T47D (cell line): Measurements from ENCODE around the gene PARP16.
A peak's percentile ranks its signal among the peaks of the same experiment; 100 is the strongest.

Experiments
- DNase-seq, 2 experiments: peaks; one replicate each; pipeline versions ENCODE4 v3.0.0 to v3.0.0-alpha.2; 2011 to 2012; ENCODE audit warnings: low read depth in 1 of 2, low spot score in 1 of 2
- JUND ChIP-seq: IDR thresholded peaks from 2 replicates; pipeline ENCODE4 v1.6.1; 2012; ENCODE audit warnings: low read depth
- in situ Hi-C: cut with HindIII; loops from 2 replicates; pipeline ENCODE4 v1.10.0; 2016; ENCODE audit warnings: low sequenced_read_pairs, low pct_unique_long_range_greater_than_20kb

The PARP16 gene

GRCh38 chr15:65328506-65329287 lies 42.0 kb upstream of the PARP16 start:
- no peak for TF ChIP-seq JUND
- in situ Hi-C loops: no loop called here
- no peak for DNase-seq

- DNase-seq: no peak
- in situ Hi-C loops: no loop called here
- no peak for TF ChIP-seq JUND
These were observed 41.1 kb upstream of the PARP16 start for GRCh38 chr15:65327651-65328393.

- TF ChIP-seq JUND: no peak
- in situ Hi-C loops: no loop called here
- DNase-seq: no peak
These were observed 40.1 kb upstream of the PARP16 start for GRCh38 chr15:65326818-65327217.

DNA sequence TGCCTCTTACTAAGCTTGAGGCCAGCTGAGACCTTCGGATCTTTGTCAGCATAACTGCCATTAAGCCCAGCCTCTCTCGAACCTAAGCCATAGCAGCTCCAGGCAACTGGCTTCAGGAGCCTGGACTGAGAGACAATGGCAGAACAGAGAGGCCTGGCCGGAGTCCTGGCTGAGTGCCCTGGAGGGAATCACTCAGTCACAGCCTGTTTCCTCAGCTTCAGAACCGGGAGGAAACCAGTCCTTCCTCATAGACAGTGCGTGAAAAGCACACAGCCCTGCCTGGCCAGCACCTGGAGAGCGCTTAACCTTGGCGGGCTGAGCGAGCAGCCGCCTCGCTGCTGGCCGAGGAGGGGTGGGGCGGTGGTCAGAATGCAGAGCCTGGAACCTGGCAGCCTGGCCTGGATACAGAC lies 39.4 kb upstream of the PARP16 start:
- in situ Hi-C loops: no loop called here
- no peak for TF ChIP-seq JUND
- DNase-seq: peak; percentile 52 to 63

DNA sequence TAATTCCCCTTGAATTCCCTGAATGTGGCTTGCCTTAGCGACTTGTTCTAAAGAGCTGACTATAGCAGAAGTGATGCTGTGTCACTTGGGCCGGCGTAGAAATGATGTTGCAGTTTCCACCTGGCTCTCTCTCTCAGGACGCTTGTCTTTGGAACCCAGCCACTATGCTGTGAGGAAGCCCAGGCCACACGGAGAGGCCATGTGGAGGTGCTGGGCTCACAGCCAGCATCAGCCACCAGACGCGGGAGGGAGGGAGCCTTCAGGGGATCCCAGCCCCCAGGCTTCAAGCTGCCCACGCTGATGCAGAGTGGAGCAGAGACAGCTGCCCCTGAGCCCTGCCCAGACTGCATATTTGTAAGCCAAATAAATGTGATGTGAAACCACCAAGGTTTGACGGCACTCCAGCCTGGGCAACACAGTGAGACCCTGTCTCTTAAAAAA lies 36.4 kb upstream of the PARP16 start:
- TF ChIP-seq JUND: no peak
- DNase-seq: no peak
- in situ Hi-C loops: no loop called here

- peak; percentile 82 for DNase-seq
- in situ Hi-C loops: no loop called here
- TF ChIP-seq JUND: no peak
These were observed 32.2 kb upstream of the PARP16 start for GRCh38 chr15:65318870-65319356.

- no peak for TF ChIP-seq JUND
- no peak for DNase-seq
- in situ Hi-C loops: no loop called here
These were observed 25.8 kb upstream of the PARP16 start for GRCh38 chr15:65312400-65312916.

DNA sequence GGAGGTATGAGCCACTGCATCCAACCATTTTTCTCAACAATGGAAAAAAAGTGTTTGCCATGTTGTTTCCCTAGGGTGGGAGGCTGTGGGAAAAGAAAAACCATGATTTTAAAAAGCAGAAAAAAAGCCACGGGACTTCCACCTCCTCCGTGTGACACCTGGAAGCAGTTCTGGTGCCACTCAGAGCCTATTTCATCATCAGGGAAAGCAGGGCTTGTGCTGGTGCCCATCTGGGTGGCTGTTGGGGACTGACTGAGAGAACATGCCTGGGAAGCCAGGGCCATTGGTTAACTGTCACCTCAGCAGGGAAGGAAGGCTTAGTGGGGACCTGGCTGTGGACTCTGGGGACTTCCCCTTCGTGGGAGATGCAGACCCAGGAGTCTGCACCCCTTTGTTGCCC lies 25.1 kb upstream of the PARP16 start:
- in situ Hi-C loops: no loop called here
- no peak for TF ChIP-seq JUND
- DNase-seq: no peak

- DNase-seq: no peak
- TF ChIP-seq JUND: no peak
- in situ Hi-C loops: no loop called here
These were observed 23.9 kb upstream of the PARP16 start for GRCh38 chr15:65310431-65311137.

DNA sequence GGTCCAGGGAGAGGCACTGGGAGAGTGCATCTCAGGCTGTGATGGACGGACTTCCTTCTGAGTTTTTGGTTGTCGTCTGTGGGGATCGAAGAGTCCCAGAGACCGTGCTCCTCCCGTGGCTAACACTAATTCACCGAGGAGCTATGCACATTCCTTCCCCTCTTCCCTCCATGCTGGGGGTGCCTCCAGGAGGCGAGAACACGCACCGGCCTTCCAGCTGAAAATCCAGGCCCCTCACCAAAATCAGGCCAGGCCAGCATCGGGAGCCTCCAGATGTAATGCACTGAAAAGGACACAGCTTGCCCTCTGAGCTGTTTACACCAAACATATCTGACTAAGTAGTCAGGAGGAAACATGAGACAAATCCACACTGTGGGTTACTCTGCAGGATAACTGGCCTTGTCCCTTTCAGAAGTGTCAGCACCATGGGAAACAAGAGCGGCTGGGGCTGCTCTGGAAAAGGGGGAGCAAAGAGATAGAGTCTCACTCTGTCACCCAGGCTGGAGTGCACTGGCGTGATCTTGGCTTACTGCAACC lies 23.3 kb upstream of the PARP16 start:
- in situ Hi-C loops: no loop called here
- DNase-seq: no peak
- no peak for TF ChIP-seq JUND

DNA sequence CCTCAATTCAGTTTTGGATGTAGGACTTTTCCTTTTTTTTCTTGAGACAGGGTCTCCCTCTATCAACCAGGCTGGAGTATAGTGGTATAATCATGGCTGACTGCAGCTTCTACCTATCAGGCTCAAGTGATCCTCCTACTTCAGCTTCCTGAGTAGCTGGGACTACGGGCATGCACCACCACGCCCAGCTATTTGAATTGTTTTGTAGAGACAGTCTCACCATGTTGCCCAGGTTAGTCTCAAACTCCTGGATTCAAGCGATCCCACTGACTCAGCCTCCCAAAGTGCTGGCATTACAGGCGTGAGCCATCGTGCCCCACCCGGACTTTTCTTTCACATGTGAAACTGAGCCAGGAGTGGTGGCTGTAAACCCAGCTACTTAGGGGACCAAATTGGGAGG lies 21.3 kb upstream of the PARP16 start:
- no peak for DNase-seq
- in situ Hi-C loops: no loop called here
- no peak for TF ChIP-seq JUND

GRCh38 chr15:65306551-65306950 lies 19.9 kb upstream of the PARP16 start:
- DNase-seq: no peak
- TF ChIP-seq JUND: no peak
- in situ Hi-C loops: no loop called here

DNA sequence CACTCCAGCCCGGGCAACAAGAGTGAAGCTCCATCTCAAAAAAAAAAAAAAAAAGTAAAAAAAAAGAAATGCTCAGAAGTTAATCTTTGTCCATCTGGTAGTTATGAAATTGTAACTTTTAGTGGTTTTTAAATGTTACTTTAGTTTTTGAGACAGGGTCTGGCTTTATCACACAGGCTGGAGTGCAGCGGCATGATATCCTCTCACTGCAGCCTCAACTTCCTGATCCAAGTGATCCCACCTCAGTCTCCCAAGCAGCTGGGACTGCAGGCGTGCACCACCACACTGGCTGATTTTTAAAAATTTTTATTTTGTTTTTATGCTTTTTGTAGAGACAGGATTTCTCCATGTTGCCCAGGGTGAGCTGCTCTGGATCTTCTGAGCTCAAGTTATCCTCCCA lies 19.1 kb upstream of the PARP16 start:
- no peak for DNase-seq
- in situ Hi-C loops: no loop called here
- no peak for TF ChIP-seq JUND
